GOT3 (cell line): Measurements from ENCODE around the gene CACNA1I.

Source experiments
- DNase-seq: peaks from one replicate; lab custom pipeline; 2025; ENCODE audit warnings: mixed read lengths; lab: John Stamatoyannopoulos, UW

Gene CACNA1I

DNA sequence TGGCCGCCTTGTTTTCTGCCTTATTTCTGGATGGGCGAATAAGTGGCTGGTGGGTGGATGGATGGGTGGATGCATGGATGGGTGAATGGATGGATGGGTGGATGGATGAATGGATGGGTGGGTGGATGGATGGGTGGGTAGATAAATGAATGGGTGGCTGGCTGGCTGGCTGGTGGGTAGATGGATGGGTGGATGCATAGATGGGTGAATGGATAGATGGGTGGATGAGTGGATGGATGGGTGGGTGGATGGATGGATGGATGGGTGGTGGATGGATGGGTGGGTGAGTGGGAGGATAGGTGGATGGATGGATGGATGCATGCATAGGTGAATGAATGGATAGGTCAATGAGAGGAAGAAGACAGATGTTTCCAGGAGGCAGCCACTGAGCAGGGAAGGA lies 98.9 kb downstream of the CACNA1I start:
- no peak for DNase-seq

DNA sequence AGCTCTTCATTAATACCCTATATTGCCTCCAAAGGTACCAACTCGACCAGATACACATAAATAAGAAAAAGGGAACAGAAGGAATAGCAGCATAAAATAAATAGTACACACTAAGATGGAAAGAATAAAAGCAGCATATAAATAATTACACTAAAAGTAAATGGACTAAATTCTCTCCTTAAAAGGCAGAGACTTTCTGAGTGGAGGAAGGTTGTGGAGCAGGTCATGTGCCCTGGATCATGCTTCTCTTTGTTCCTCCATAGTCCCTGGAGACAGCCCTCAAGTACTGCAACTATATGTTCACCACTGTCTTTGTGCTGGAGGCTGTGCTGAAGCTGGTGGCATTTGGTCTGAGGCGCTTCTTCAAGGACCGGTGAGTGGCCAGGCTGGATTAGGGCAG lies 101.4 kb downstream of the CACNA1I start:
- DNase-seq: no peak

DNA sequence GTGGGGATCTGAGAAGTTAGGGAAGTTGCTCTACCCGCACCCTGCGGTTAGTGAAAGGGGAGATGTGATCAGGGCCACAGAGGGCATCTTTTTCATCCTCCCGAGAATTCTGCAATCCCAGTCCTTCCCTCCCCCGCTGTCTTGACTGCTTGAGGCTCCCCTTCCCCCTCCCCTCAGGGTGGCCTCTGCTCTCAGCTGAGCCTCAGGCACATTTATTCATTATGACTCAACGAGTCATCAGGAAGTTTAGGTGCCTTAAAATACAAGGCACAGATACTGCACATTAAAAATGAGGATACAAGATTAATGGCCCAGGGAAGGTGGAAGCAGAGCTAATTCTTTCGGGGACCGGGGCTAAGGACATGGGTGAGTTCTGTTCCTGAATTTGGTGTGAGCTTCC lies 104.0 kb downstream of the CACNA1I start:
- DNase-seq: no peak

DNA sequence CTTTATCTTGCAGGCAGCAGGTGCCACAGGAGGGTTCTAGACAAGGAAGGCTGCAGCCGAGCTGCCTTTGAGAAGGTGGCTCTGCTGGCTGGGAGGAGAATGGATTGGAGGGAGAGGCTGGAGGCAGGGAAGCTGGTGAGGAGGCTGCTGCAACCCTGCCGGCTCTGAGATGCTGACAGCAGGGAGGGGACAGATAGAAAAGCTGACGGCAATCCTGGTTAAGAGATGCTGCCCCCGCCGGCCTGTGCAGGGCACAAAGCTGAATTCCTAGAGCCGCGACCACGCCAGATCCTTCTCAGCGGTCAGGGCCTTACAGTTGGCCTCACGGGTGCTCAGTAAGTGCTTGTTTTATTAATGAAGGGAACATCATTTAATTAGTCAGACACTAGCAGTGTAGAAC lies 105.4 kb downstream of the CACNA1I start:
- DNase-seq: no peak

DNA sequence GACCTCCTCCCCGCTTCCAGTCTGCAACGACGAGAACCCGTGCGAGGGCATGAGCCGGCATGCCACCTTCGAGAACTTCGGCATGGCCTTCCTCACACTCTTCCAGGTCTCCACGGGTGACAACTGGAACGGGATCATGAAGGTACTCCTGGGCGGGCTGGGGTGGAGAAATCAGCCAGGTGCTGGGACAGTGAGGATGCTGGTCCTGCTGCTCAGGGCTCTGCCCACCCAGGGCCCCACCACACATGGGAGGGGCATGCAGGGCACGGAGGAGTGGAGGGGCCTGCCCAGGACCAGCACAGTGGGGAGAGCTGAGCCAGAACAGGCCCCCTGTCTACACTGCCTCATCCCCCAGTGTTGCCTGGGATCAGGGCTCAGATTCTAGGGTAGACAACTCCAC lies 107.4 kb downstream of the CACNA1I start:
- DNase-seq: no peak

DNA sequence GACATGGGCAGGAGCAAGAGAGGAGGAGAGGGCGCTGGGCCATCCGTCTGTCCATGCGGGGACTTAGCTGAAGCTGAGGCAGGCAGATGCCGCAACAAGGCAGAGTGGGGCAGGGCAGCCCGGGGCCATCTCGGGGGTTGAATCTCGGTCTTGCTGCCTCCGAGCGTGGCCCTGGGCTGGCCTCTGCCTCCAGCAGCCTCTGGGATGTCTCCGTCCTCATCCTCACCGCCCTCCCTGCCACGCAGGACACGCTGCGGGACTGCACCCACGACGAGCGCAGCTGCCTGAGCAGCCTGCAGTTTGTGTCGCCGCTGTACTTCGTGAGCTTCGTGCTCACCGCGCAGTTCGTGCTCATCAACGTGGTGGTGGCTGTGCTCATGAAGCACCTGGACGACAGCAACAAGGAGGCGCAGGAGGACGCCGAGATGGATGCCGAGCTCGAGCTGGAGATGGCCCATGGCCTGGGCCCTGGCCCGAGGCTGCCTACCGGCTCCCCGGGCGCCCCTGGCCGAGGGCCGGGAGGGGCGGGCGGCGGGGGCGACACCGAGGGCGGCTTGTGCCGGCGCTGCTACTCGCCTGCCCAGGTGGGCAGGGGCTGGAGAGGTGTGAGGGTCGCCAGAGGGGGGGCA lies 108.4 kb downstream of the CACNA1I start:
- DNase-seq: no peak

DNA sequence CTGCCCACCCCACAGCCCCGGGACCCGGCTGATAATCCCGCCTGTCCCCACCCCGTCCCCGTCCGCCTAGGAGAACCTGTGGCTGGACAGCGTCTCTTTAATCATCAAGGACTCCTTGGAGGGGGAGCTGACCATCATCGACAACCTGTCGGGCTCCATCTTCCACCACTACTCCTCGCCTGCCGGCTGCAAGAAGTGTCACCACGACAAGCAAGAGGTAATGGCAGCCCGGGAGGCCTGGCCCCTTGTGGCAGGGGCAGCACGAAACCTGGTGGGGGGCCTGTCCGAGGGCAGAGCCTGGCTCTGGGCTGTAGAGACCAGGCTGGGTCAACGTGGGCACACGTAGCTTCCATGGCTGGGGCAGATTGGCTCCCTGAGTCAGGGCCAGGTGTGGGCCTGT lies 109.1 kb downstream of the CACNA1I start:
- DNase-seq: no peak

DNA sequence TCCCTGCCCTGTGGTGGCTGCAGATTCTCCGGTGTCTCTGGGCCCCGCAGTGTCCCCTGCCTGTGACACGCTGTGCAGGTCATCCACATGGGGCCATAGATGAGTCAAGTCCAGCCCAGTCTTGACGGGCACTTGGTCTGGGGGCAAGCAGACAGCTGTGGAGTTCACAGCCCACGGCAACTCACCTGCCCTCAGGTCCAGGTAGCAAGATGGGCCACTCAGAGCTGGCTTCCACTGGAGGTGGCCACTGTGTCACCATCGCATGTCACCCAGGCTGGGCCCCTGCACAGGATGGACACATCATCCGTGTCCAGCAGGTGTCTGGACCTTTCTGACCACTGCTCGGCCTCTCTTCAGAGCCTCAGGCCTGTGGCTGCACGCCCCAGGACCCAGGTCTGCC lies 109.9 kb downstream of the CACNA1I start:
- no peak for DNase-seq

DNA sequence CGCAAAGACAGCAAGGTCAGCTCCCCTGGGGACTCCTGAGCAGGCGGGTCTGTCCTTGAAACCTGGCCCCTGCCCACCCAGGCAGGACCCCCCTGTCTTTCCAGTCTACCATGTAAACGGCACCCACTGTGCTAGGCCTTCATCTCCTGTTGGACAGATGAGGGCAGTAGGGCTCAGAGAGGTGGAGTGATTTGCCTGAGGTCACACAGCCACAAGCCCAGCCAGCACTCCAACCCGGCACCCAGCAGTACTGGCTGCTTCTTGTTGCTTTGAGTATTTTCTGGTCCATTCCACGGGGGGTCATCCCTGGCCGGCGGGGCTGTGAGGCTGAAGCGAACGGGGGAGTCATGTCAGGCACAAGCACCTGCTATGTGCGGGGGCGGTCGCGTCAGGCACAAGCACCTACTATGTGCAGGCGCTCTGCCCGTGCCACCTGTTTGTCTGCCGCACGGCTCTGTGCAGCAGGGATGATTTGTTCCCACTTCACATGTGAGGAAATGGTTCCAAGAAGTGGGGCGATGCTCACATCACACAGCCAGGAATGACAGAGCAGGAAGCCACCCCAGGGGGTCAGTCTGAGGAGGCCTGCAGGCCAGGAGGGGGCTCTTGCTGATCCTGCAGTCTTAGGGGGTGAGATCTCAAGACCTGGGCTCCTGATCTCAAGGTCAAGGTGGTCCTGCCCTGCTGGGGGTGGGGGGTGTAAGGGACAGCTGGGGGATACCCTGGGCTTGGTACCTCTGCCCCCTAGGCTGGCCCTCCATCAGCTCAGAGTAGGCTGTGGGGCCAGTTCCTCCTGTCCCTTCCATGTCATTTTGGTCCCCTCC lies 110.7 kb downstream of the CACNA1I start:
- DNase-seq: no peak

DNA sequence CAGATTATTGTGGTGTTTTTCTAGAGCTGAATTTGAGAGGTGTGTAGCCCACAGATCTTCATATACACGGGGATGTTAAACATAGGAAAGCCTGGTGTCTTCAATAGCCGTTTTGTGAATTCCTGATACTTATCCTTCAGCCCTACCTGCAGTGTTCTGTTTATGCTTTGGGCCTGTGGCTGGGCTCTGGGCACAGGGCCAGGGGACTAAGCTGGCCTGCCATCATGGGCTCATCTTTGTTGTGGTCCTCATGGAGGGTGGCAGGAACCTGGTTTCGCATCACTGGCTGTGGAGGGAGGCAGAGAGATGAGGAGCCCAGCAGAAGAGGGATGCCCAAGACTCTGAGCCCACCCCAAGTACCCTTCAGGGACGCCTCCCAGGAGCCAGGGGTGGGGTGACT lies 112.4 kb downstream of the CACNA1I start:
- no peak for DNase-seq

DNA sequence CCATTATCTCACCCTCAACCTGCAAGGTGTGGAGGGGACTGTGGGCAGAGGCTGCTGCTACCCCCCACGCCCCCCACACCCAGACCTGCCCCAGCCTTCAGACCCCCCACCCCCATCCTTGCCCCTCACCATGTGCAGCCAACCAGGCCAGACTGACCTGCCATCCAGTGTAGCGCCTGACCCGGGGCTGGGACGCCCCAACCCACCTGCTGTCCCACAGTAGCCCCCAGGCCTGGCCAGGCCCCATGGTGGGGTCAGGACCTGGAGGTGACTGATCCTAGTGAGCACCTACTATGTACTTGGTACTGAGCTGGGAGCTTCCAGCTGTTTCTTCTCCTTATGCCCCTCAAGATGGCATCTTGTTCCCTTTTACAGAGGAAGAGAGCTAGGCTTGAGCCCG lies 113.1 kb downstream of the CACNA1I start:
- DNase-seq: no peak

DNA sequence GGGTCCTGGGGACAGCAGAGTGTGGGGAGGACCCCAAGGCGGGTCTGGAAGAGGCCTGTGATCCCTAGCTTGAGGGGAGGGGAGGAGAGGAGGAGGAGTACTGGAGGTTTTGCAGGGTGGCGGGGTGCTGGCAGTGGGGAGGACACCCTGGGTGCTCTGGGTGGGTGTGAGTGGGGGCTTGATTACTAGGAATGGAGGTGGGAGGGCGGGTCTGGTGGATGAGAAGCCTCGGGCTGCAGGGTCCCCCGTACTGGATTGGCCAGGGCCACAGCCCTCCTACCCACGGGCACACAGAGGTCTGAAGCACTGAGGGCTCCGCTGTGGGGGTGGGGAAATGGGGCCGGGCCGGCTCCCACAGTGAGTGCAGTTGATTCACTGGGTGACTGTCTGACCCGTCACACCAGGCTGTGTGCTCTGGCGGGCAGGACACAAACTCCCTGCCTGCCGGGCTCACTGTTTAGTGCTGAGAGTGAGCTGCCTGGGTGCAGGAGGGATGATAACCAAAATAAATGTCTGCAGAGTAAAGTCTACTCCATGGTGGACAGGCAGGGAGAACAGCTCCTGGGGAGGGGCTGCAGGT lies 114.2 kb downstream of the CACNA1I start:
- no peak for DNase-seq

DNA sequence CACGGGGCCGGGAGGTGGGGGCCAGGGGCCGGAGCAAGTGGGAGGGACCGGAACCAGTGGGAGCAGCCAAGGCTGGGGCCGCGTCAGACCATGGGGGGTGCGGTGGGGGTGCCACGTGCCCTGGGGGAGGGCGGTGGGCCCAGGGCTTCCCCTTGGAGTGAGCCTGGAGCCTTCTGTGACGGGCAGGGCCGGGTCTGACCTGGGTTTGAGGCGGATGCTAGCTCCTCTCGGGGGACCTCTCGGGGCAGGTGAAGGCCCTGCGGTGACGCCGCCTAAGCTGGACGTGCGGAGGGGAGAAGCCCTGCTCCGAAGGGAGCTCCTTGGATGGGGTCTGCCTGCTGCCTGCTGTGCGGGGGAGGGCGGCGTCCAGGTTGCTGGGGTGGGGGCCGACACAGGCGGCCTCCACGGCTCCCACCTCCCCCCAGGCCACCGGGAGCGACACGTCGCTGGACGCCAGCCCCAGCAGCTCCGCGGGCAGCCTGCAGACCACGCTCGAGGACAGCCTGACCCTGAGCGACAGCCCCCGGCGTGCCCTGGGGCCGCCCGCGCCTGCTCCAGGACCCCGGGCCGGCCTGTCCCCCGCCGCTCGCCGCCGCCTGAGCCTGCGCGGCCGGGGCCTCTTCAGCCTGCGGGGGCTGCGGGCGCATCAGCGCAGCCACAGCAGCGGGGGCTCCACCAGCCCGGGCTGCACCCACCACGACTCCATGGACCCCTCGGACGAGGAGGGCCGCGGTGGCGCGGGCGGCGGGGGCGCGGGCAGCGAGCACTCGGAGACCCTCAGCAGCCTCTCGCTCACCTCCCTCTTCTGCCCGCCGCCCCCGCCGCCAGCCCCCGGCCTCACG lies 115.0 kb downstream of the CACNA1I start:
- no peak for DNase-seq

DNA sequence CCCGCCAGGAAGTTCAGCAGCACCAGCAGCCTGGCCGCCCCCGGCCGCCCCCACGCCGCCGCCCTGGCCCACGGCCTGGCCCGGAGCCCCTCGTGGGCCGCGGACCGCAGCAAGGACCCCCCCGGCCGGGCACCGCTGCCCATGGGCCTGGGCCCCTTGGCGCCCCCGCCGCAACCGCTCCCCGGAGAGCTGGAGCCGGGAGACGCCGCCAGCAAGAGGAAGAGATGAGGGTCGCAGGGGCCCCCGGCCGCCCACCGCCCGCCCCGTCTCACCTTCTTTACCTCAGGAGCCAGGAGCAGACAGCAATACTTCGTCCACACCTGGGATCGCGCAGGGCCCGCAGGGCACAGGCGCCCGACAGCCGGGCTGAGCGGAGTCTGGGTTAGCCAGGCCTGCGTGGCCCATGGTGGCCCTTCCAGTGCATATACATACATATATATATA lies 115.6 kb downstream of the CACNA1I start:
- DNase-seq: no peak

DNA sequence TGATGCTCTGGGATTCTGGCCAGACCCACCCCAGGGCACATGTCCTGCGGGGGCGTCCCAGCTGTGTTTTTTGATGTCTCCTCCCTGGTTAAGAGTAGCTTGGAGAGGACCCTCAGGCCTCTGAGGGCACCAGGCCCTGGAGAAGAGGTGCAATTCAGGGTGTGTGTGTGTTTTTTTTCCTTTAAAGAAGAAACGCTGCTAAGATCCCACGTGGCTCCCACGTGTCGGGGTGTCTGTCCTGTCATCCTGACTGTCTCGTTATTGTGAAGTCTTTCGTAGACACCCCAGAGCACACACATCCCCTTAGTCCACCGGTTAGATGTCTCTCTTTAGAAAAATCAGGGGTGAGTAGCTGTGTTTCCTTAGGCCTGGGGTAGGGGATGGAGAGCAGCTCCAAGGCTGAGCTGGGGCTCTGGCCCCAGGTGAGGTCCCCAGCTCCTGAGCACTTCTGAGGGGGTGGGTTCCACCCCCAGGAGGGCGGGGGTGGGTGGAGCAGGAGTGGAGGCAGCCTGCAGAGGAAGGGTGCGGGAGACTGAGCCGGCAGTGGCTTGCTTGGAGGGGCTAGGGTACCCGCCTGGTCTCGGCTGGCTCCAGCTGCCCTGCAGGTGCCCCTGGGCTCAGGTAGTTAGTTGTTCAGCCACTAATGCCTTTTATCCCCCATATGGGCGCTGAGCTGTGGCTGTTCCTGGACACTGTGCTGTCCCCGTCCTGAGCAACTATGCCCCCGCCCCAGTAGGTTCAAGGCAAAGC lies 116.4 kb downstream of the CACNA1I start:
- no peak for DNase-seq

DNA sequence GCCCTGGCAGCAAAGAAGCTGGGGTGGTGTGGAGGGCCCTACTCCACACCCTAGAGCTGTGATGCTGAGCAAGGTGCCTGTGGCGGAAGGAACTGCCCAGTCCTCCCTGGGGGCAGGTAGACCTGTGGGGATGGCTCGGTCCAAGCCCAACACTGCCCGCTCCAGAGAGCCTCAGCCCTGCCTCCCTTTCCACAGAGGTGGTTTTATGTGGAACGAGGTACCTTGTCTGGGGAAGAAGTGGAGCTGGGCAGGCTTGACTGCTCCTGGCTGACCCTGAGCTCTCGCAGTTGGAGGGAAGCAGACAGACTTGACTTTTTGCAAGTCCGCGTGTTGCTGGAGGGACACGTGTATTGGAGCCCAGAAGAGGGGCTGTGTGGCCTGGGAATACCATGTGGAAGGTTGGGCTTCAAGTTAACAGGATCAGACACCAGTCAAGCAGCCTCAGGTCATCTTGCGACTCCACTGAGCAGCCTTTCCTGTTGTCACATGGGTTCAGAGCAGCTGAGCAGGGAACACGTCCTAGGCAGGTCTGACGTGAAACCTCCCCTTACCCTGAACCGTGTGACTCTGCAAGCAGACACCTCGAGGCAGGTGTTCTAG lies 117.7 kb downstream of the CACNA1I start:
- no peak for DNase-seq

DNA sequence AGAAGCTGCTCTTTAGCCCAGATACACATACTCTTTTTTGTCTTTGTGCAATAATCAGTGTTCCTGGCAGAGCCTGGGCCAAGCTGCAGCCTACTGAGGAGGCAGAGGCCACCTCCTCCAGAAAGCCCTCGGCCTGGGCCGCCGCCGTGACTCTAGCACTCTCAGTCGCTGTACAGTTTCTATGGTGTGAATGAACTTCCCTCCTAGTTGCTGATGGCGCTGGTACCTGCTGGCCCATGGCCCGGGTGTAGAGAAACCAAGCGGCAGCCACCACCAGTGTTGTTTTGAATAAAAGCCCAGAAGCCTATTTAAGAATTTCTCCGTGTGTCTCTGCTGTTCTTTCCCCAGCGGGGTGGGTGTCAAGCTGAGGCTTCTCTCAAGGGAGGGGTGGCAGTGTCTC lies 118.9 kb downstream of the CACNA1I start:
- no peak for DNase-seq

DNA sequence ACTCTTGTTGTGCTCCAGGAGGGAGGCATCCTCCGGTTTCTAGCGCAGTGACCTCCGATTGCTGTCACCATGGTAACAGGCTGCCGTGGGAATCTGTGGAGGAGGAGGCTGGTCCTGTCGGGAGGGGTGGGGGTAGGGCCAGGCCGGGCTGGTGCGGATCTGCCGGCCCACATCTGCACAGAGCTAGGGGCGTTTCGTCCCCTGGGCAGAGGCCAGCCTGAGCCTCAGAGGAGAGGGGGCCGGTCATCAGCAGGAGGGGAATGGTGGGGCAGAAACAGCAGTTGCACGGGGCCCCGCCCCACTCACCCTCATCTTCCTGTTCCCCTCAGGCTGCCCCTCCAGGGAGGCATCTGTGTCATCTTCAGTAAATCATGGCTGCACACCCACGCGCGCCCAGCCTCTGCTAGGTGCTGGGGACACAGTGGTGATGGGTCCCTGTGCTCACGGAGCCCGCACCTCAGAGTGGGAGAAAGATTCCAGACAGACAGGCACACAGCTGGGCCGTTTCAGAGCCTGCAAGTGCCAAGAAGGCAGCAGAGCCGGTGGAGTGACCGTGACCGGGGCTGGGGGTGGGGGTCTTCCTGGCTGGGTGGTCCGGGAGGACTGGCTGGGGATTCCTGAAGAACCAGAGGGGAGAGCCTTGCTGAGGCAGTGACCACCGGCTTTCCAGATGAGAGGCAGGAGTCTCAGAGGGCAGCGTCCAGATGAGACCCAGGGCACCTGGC lies 120.5 kb downstream of the CACNA1I start:
- no peak for DNase-seq

DNA sequence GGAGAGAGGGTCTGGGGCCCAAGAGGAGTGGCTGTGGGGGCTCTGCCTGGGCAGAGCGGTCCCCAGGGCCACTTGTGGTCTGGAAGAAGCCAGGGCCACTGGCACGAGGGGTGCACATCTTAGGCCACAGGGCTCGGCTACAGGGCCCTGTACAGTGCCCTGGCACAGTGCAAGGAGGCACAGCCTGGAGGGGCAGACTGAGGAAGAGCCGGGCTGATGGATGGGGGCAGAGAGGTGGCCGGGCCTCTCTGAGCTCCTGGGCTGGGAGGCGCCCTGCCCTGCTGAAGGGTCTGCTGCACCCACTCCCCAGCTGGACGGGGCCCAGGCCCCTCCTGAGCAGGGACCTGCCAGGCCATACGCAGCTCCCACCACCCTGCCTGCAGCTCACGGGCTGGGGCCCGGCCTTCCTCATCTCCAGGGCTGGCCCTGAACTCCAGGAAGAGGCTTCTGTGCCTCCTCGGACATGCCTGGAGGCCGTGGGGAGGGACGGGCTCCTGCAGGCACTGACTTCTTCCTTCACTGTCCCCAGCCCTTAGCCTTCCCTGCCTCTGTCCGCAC lies 123.5 kb downstream of the CACNA1I start:
- no peak for DNase-seq

DNA sequence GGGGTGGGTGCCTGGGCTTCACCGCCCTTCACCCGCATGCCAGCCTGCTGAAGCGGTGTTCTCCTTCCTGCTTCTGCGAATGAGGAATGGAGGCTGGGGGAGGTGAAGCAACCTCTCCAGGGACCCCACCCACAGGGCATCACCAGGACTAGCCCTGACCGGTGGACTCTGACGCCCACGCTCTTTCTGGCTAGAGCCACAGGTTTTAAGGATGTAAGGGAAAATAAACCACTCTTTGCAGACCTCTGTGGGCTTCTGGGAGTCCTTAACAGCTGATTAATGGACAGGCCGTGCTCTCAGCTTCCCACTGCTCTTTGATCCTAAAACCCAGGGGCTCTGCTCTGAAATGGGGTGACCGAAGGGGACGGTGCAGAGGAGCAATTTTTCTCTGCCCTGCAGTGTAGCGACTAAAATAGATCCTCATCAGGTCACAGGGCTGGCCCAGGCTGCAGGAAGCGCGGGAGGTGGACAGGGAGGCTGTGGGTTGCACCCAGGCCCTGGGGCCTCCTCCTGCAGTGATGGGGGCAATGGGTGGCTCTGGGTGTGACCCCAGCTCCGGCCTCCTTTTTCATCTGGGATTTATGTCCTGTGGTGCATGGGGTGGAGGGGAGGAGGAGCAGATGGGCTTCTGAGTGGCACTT lies 127.4 kb downstream of the CACNA1I start:
- no peak for DNase-seq
